SK-N-SH treated with all-trans-retinoic acid at 6 μM for 48 hours (cell line): ENCODE results near the gene PINK1.

ENCODE experiments used
- ATAC-seq: fragments of 200-7000 bp; cut with Tn5 transposase; 3 replicates; pipeline ENCODE4 v1.9.1; 2020; ENCODE audit warnings: mild to moderate bottlenecking, moderate library complexity
- ARNTL ChIP-seq: fragments of 450-650 bp; formaldehyde crosslinking; IDR thresholded peaks from 2 replicates; pipeline ENCODE4 v1.5.0; 2020; ENCODE audit warnings: low read depth, mild to moderate bottlenecking, moderate library complexity, borderline replicate concordance
- BACH2 ChIP-seq: fragments of 250-450 bp; sonication (Bioruptor Pico); IDR thresholded peaks from 2 replicates; pipeline ENCODE4 v1.9.0; 2021; ENCODE audit warnings: mild to moderate bottlenecking, borderline replicate concordance
- CSDC2 ChIP-seq: fragments of 250-450 bp; sonication (Bioruptor Pico); IDR thresholded peaks from 2 replicates; pipeline ENCODE4 v1.5.0; 2020; ENCODE audit warnings: mild to moderate bottlenecking, moderate library complexity
- ESRRG ChIP-seq: fragments of 250-450 bp; sonication (Bioruptor Pico); IDR thresholded peaks from 2 replicates; pipeline ENCODE4 v1.6.1; 2021; ENCODE audit warnings: mild to moderate bottlenecking
- GLIS3 ChIP-seq: fragments of 250-450 bp; sonication (Bioruptor Pico); IDR thresholded peaks from 2 replicates; pipeline ENCODE4 v1.5.0; 2020; ENCODE audit warnings: mild to moderate bottlenecking, moderate library complexity
- ISL1 ChIP-seq: fragments of 250-450 bp; sonication (Bioruptor Pico); IDR thresholded peaks from 2 replicates; pipeline ENCODE4 v2.1.2; 2022; ENCODE audit warnings: mild to moderate bottlenecking, moderate library complexity
- OSR1 ChIP-seq: fragments of 250-450 bp; sonication (Bioruptor Pico); IDR thresholded peaks from 2 replicates; pipeline ENCODE4 v1.8.0; 2022; ENCODE audit warnings: moderate library complexity, mild to moderate bottlenecking, inconsistent platforms
- PPARA ChIP-seq: fragments of 250-450 bp; sonication (Bioruptor Pico); IDR thresholded peaks from 2 replicates; pipeline ENCODE4 v1.5.0; 2020; ENCODE audit warnings: mild to moderate bottlenecking, borderline replicate concordance
- RARB ChIP-seq: fragments of 250-450 bp; sonication (Bioruptor Pico); IDR thresholded peaks from 2 replicates; pipeline ENCODE4 v1.8.0; 2021; ENCODE audit warnings: mild to moderate bottlenecking, moderate library complexity
- SNAI2 ChIP-seq: fragments of 250-450 bp; sonication (Bioruptor Pico); IDR thresholded peaks from 2 replicates; pipeline ENCODE4 v1.5.0; 2020; ENCODE audit warnings: mild to moderate bottlenecking, moderate library complexity
- TCF4 ChIP-seq: fragments of 250-450 bp; sonication (Bioruptor Pico); IDR thresholded peaks from 2 replicates; pipeline ENCODE4 v1.8.0; 2021; ENCODE audit warnings: mild to moderate bottlenecking, moderate library complexity, borderline replicate concordance
- TOX ChIP-seq: fragments of 250-450 bp; sonication (Bioruptor Pico); IDR thresholded peaks from 2 replicates; pipeline ENCODE4 v1.8.0; 2021; ENCODE audit warnings: mild to moderate bottlenecking, moderate library complexity, borderline replicate concordance
- ZC3H10 ChIP-seq: fragments of 250-450 bp; sonication (Bioruptor Pico); IDR thresholded peaks from 2 replicates; pipeline ENCODE4 v1.5.1; 2021; ENCODE audit warnings: mild to moderate bottlenecking, moderate library complexity
- ZFP3 ChIP-seq: fragments of 250-450 bp; sonication (Bioruptor Pico); IDR thresholded peaks from 2 replicates; pipeline ENCODE4 v1.5.0; 2020; ENCODE audit warnings: mild to moderate bottlenecking, moderate library complexity
- ZFP30 ChIP-seq: fragments of 450-650 bp; formaldehyde crosslinking; IDR thresholded peaks from 2 replicates; pipeline ENCODE4 v1.5.0; 2022; ENCODE audit warnings: mild to moderate bottlenecking, moderate library complexity
- ZNF565 ChIP-seq: fragments of 450-650 bp; formaldehyde crosslinking; conservative IDR thresholded peaks from 2 replicates; pipeline ENCODE4 v1.5.0; 2020; ENCODE audit warnings: low read depth, mild to moderate bottlenecking, moderate library complexity
- TF ChIP-seq, protein P1 (sequence below): fragments of 250-450 bp; sonication (Bioruptor Pico); IDR thresholded peaks from 2 replicates; pipeline ENCODE4 v1.8.0; 2020; ENCODE audit warnings: mild to moderate bottlenecking, moderate library complexity, borderline replicate concordance
- TF ChIP-seq, protein P2 (sequence below): fragments of 250-450 bp; sonication (Bioruptor Pico); IDR thresholded peaks from 2 replicates; pipeline ENCODE4 v1.8.0; 2021; ENCODE audit warnings: low read depth, mild to moderate bottlenecking, moderate library complexity, borderline replicate concordance
- TF ChIP-seq, protein P3 (sequence below): fragments of 250-450 bp; sonication (Bioruptor Pico); IDR thresholded peaks from 2 replicates; pipeline ENCODE4 v1.5.1; 2021; ENCODE audit warnings: mild to moderate bottlenecking, moderate library complexity
- TF ChIP-seq, protein P4 (sequence below): fragments of 250-450 bp; sonication (Bioruptor Pico); IDR thresholded peaks from 2 replicates; pipeline ENCODE4 v1.5.0; 2020; ENCODE audit warnings: mild to moderate bottlenecking, moderate library complexity

Gene PINK1

DNA sequence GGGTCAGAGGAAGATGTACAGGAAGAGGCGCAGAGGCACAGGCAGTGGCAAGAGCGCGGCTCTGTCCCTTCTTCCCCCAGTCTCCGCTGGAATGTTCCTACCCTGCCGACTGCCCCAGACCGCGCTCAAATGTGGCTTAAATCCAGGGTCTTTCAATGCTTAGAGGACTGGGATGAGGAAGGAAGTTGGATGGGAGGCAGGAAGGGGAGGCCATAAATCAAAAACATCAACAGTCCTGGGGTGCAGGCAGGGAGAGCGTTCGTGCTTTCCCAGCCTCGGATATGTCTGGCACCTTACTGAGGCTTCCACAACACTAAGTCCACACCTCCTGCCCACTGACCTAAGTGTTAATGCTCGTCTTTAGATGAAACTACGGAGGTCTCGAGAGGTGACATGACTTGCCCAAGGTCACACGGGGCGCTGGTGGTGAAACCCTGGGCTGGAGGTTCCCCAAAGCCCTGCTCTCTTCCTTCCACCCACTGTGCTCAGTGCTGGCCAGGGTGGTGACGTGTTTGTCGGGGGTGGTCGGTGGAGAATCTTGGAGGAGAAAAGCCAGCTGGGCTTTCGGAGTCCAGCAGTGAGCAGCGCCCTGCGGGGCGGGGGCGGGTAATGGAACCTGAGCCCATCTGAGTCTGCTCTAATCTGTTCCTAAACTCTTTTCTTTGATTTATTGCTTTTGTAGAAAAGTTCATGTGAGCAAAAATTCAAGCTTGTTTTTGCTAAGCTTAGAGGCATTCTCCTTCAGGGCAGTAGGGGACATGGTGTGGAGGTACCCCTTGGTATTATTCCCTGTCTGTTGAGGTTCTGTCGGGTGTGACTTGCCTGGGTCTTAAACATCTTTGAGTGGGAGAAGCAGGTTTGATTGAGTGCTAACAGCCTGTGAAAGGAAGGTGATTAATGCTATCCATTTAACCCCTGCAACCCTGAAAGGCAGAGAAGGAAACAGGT lies 43.7 kb upstream of the PINK1 start:
- no peak for TF ChIP-seq CSDC2 (CRISPR knock-in tag)
- TF ChIP-seq ZFP3 (CRISPR knock-in tag), result no peak
- TF ChIP-seq, protein P1, sequence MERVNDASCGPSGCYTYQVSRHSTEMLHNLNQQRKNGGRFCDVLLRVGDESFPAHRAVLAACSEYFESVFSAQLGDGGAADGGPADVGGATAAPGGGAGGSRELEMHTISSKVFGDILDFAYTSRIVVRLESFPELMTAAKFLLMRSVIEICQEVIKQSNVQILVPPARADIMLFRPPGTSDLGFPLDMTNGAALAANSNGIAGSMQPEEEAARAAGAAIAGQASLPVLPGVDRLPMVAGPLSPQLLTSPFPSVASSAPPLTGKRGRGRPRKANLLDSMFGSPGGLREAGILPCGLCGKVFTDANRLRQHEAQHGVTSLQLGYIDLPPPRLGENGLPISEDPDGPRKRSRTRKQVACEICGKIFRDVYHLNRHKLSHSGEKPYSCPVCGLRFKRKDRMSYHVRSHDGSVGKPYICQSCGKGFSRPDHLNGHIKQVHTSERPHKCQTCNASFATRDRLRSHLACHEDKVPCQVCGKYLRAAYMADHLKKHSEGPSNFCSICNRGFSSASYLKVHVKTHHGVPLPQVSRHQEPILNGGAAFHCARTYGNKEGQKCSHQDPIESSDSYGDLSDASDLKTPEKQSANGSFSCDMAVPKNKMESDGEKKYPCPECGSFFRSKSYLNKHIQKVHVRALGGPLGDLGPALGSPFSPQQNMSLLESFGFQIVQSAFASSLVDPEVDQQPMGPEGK (CRISPR knock-in tag), result no peak
- no peak for TF ChIP-seq TCF4 (CRISPR knock-in tag)
- TF ChIP-seq, protein P2, sequence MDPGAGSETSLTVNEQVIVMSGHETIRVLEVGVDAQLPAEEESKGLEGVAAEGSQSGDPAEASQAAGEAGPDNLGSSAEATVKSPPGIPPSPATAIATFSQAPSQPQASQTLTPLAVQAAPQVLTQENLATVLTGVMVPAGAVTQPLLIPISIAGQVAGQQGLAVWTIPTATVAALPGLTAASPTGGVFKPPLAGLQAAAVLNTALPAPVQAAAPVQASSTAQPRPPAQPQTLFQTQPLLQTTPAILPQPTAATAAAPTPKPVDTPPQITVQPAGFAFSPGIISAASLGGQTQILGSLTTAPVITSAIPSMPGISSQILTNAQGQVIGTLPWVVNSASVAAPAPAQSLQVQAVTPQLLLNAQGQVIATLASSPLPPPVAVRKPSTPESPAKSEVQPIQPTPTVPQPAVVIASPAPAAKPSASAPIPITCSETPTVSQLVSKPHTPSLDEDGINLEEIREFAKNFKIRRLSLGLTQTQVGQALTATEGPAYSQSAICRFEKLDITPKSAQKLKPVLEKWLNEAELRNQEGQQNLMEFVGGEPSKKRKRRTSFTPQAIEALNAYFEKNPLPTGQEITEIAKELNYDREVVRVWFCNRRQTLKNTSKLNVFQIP (CRISPR knock-in tag), result no peak
- TF ChIP-seq PPARA (CRISPR knock-in tag), result no peak
- no peak for TF ChIP-seq SNAI2
- no peak for TF ChIP-seq ESRRG
- TF ChIP-seq, protein P3, sequence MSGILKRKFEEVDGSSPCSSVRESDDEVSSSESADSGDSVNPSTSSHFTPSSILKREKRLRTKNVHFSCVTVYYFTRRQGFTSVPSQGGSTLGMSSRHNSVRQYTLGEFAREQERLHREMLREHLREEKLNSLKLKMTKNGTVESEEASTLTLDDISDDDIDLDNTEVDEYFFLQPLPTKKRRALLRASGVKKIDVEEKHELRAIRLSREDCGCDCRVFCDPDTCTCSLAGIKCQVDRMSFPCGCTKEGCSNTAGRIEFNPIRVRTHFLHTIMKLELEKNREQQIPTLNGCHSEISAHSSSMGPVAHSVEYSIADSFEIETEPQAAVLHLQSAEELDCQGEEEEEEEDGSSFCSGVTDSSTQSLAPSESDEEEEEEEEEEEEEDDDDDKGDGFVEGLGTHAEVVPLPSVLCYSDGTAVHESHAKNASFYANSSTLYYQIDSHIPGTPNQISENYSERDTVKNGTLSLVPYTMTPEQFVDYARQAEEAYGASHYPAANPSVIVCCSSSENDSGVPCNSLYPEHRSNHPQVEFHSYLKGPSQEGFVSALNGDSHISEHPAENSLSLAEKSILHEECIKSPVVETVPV (CRISPR knock-in tag), result no peak
- TF ChIP-seq ARNTL (CRISPR knock-in tag), result no peak
- TF ChIP-seq, protein P4, sequence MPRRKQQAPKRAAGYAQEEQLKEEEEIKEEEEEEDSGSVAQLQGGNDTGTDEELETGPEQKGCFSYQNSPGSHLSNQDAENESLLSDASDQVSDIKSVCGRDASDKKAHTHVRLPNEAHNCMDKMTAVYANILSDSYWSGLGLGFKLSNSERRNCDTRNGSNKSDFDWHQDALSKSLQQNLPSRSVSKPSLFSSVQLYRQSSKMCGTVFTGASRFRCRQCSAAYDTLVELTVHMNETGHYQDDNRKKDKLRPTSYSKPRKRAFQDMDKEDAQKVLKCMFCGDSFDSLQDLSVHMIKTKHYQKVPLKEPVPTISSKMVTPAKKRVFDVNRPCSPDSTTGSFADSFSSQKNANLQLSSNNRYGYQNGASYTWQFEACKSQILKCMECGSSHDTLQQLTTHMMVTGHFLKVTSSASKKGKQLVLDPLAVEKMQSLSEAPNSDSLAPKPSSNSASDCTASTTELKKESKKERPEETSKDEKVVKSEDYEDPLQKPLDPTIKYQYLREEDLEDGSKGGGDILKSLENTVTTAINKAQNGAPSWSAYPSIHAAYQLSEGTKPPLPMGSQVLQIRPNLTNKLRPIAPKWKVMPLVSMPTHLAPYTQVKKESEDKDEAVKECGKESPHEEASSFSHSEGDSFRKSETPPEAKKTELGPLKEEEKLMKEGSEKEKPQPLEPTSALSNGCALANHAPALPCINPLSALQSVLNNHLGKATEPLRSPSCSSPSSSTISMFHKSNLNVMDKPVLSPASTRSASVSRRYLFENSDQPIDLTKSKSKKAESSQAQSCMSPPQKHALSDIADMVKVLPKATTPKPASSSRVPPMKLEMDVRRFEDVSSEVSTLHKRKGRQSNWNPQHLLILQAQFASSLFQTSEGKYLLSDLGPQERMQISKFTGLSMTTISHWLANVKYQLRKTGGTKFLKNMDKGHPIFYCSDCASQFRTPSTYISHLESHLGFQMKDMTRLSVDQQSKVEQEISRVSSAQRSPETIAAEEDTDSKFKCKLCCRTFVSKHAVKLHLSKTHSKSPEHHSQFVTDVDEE (CRISPR knock-in tag), result no peak
- no peak for TF ChIP-seq TOX (CRISPR knock-in tag)
- no peak for TF ChIP-seq OSR1 (CRISPR knock-in tag)
- TF ChIP-seq, all 23 proteins: peak for 0

DNA sequence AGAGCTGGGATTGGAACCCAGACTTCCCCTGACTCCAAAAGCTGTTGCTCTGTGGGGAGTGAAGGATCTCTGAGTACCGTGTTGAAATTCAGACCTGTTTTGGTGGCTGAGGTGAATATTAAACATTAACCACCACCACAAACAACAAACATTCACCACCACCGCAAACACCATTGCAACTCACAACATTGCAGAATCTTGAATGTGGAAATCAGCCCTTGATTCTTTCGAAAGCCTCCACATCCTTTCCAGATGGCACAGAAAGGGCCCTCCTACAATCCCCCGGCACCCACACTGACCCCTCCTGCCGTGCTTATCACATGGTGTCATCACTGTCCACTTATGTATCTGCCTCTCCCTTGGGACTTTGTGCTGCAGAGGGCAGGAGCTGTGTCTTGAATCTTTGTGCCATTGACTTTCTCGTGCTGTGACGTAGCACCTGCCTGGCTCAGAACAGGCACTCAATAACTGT lies 42.9 kb upstream of the PINK1 start:
- TF ChIP-seq TOX (CRISPR knock-in tag), result no peak
- no peak for TF ChIP-seq CSDC2 (CRISPR knock-in tag)
- no peak for TF ChIP-seq RARB (CRISPR knock-in tag)
- TF ChIP-seq GLIS3 (CRISPR knock-in tag), result no peak
- no peak for TF ChIP-seq OSR1 (CRISPR knock-in tag)
- TF ChIP-seq ZFP30 (CRISPR knock-in tag), result no peak
- no peak for TF ChIP-seq SNAI2
- peak; percentile 41; the same call in 2 of the 3 replicates for ATAC-seq

More for the DNA sequence above, 43.7 kb upstream of the PINK1 start:
- peak; percentile 42 for ATAC-seq

DNA sequence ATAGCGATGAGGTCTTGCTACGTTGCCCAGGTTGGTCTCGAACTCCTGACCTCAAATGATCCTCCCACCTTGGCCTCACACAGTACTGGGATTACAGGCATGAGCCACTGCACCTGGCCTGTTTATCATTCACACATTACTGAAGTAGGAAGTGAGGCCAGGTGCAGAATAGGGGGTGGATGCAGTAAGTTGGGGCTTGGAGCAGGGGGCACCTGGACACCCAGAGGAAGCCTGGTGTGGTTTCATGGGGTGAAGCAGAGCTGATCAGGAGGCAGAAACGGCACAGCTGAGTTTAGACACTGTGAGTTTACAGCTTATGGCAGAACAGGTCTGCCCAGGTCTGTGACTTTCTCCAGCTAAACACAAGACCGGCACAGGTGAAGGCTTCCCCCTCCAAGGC lies 39.5 kb upstream of the PINK1 start:
- TF ChIP-seq ZFP3 (CRISPR knock-in tag) (no peak), PPARA (CRISPR knock-in tag) (no peak), ZC3H10 (no peak), ISL1 (no peak), ZNF565 (CRISPR knock-in tag) (no peak), TOX (CRISPR knock-in tag) (no peak), RARB (CRISPR knock-in tag) (no peak), BACH2 (CRISPR knock-in tag) (no peak)
- TF ChIP-seq, protein P2 (CRISPR knock-in tag), result no peak
- ATAC-seq, result no peak
